Skin of body (tissue), 2 donors: ENCODE data around the gene CLIP3. TPM values are rescaled to one million over a fixed set of nuclear protein-coding genes. Genes with fewer than 3 reads are reported as not detected.
"Not testable (repeated sequence)": the region's sequence is repeated elsewhere in the genome, so short reads cannot be mapped to it uniquely, and the experiment has no call there.

Experiments
- DNase-seq: peaks from one replicate; lab custom pipeline; 2025; lab: John Stamatoyannopoulos, UW
- total RNA-seq: library from RNA; depleted of rRNA; stranded (reverse); fragments of >200 nt; gene quantifications from one replicate; pipeline ENCODE4 v1.2.3, GENCODE V29; 2014

CLIP3 gene
- total RNA-seq, 1 donor from 2014 or later = 4.2 TPM

DNA sequence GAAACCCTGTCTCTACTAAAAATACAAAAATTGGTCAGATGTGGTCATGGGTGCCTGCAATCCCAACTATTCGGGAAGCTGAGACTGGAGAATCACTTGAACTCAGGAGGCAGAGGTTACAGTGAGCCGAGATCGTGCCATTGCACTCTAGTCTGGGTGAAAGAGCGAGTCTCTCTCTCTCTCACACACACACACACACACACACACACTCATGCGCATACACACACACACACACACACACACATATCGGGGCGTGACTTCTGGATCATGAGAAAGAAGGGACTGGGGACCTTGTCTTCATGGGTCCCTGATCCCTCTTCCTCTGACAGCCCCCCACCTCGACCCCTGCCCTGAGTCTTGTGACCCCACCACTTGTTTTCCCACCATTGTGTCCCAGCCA lies 49.5 kb downstream of the CLIP3 start:
- no peak for DNase-seq

DNA sequence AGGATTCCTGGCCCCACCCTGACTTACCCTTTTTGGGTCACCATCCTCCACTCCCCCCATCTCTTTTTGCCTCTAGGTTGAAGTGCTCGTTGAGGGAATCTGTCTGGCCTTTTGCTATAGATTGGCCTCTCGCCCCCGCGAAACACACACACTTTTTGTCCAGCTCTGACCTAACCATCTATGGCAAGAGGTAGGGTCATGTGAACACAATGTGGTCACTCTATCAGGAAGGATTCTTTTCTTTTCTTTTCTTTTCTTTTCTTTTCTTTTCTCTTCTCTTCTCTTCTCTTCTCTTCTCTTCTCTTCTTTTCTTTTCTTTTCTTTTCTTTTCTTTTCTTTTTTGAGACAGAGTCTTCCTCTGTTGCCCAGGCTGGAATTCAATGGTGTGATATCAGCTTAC lies 51.7 kb downstream of the CLIP3 start:
- DNase-seq = not testable (repeated sequence)

DNA sequence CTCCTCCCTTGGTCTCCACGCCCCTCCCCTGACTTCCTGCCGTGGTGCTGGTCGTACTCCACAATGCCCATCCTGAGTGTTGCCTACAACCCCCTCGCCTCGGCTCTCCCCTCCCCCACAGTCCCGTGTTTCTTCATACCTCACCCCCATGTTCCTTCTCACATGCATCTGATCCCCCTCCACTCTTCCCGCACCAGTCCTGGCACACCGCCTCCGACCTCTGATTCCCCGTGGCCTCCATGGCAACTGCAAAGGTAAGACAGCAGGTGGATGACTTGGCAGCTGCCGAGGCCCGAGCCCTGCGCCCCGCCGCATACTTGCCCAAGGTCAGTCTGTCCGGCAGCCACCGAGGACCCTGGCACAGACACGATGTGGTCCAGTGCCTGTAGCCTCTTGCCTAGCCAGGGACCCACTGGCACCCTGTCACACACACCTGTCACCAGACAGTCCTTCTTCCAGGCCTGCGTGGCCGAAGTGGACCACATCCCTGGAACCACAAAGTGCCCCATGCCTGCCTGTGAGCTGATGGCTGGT lies 53.8 kb downstream of the CLIP3 start:
- DNase-seq = no peak

DNA sequence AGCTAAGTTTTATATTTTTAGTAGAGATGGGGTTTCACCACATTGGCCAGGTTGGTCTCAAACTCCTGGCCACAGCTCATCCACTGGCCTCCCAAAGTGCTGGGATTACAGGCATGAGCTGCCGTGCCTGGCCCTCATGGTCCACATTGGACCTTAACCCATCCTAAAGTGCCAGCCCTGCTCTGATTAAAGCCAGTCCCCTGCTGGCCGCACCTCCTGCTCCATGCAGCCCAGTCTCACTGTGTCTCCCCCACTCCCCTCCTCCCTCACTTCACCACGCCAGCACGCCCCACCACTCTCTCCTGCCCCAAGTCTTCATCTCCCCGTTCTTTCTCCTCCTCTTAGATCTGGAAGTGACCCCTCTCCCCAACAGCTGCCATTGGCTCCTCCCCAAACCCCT lies 54.4 kb downstream of the CLIP3 start:
- DNase-seq = no peak

DNA sequence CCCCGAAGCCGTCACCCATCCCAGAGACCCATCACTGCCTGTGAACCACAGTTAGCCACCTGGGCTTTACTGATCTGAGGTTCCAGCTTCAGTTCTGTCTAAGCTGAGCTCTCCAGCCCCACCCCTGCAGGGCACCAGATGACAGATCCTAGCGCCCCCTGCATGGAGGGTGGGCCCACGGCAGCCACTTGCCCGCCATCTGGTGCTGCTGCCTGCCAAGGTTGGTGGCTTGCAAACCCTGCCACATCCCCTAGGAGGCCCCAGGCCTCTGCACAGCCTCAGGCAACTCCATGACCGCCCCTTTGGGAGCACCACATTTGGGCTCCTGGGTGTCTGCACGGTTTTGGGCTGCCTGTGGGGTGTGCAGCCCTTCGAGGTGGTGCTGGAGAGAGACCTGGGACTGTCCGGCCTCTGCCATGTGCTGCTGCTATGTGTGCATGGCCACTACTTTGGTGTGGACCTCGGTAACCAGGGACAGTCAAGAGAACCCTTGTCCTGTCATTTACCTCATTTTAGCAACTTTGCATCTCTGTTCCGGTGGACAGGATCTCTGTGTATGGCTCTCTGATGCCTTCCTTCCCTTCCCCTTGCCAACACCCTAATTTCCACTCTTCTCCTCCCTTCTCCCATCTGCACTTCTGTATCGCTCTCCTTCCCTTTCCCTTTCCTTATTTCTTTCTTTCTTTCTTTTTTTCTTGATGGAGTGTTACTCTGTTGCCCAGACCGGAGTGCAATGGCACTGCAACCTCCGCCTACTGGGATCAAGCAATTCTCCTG lies 55.0 kb downstream of the CLIP3 start:
- no peak for DNase-seq

DNA sequence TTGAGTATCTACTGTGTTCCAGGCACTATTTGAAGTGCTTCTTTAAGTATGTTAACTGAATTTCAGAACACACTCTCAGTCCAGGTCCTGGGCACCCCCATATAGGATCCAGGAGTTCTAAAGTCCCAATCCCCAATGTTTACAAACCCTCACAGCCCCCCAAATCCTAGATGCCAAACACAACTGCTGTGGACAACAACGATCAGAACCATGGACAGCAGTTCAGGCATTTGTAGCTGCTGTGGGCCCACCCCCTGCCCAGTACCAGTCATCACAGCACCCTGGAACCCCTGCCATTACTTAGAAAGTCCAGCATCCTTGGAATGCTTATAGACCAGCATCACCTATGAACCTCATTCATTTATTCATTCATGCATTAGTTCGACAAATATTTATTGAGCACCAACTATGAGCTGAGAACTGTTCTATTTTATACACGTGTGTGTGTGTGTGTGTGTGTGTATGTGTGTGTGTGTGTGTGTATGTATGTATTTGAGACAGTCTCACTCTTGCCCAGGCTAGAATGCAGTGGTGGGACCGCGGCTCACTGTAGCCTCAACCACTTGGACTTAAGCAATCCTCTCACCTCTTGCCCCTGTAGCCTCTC lies 57.0 kb downstream of the CLIP3 start:
- DNase-seq = no peak

DNA sequence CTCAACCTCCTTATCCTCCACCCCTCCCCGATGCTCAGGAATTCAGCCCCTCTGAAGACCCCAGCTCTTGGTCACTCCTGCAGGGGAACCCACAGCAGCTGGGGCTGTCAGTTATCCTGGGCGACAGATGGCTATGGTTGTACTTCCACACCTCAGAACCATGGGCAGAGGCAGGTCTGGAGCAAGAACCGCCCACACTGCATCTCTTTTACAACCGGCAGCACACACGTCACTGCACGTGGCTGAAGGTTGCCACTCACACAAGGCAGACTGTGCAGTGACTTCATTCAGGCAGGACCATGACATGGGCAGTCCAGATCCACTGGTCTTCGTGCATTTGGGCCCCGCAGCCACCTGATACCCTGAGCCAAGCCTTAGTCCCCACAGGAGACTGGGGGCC lies 59.2 kb downstream of the CLIP3 start:
- no peak for DNase-seq

DNA sequence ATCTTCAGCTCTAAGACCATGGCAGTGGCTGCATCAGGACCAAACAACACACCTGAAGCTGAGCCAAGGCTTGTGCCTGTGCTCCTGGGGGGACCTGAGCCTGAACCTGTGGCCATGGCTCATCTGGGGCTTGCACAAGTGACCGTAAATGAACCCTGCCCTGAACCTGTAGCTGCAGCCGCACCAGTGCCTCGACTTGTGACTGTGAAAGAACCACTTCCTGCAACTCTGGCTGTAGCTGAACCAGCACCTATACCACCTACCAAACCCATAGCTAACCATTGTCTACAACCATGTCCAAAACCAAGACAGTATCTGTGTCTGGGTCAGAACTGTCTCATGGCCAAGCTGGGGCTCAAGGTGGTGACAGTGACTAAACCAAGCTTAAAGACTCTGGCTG lies 65.9 kb downstream of the CLIP3 start:
- no peak for DNase-seq

Other genes with a start within 250 kb of the CLIP3 start
- gene PRODH2, start 220.0 kb downstream of the CLIP3 start, total RNA-seq = not detected
- not detected for gene NPHS1, start 180.4 kb downstream of the CLIP3 start, total RNA-seq
- gene KIRREL2, start 176.0 kb downstream of the CLIP3 start, total RNA-seq = 0.10 TPM
- gene APLP1, start 164.3 kb downstream of the CLIP3 start, total RNA-seq = 3.0 TPM
- 12.0 TPM for gene NFKBID, start 132.3 kb downstream of the CLIP3 start, total RNA-seq
- 2.7 TPM for gene HCST, start 130.3 kb downstream of the CLIP3 start, total RNA-seq
- 14.1 TPM for gene TYROBP, start 124.6 kb downstream of the CLIP3 start, total RNA-seq
- gene LRFN3, start 96.5 kb downstream of the CLIP3 start, total RNA-seq = 2.8 TPM
- 11.2 TPM for gene SDHAF1, start 37.7 kb downstream of the CLIP3 start, total RNA-seq
- not detected for gene SYNE4, start 24.1 kb downstream of the CLIP3 start, total RNA-seq
- gene ALKBH6, start 18.7 kb downstream of the CLIP3 start, total RNA-seq = 9.2 TPM
- gene THAP8, start 21.4 kb upstream of the CLIP3 start, total RNA-seq = 2.3 TPM
- gene WDR62, start 22.0 kb upstream of the CLIP3 start, total RNA-seq = 2.5 TPM
- gene OVOL3, start 78.3 kb upstream of the CLIP3 start, total RNA-seq = not detected
- 64.2 TPM for gene POLR2I, start 82.0 kb upstream of the CLIP3 start, total RNA-seq
- 57.9 TPM for gene TBCB, start 82.6 kb upstream of the CLIP3 start, total RNA-seq
- 141 TPM for gene CAPNS1, start 107.2 kb upstream of the CLIP3 start, total RNA-seq
- 43.5 TPM for gene COX7A1, start 119.6 kb upstream of the CLIP3 start, total RNA-seq
- 8.2 TPM for gene ZNF565, start 181.8 kb upstream of the CLIP3 start, total RNA-seq
- 89.4 TPM for gene ZNF146, start 182.2 kb upstream of the CLIP3 start, total RNA-seq